GM21825 (cell line): ENCODE results near the gene METAP1.
"Not testable (repeated sequence)": the region's sequence is repeated elsewhere in the genome, so short reads cannot be mapped to it uniquely, and the experiment has no call there.

Experiments used
- ATAC-seq: cut with Tn5 transposase; IDR thresholded peaks from one replicate; pipeline ENCODE4 v1.9.1; 2021; ENCODE audit warnings: mild to moderate bottlenecking, moderate library complexity; ENCODE audit not compliant: unreplicated experiment

Gene METAP1

GRCh38 chr4:98995183-98996055 is at the start of gene METAP1:
TSS of gene METAP1 (plus strand) at chr4:98995721. CDS start at chr4:98995754, 33 bp downstream.
- ATAC-seq = peak; percentile 95

- ATAC-seq = no peak
Measured at GRCh38 chr4:98946359-98946758, 49.2 kb upstream of the METAP1 start.

- ATAC-seq = no peak
Measured at GRCh38 chr4:98950925-98951324, 44.6 kb upstream of the METAP1 start.

GRCh38 chr4:98951710-98952109 is 43.8 kb upstream of the METAP1 start:
- ATAC-seq = no peak

GRCh38 chr4:98955229-98955628 is 40.3 kb upstream of the METAP1 start:
- ATAC-seq = no peak

- ATAC-seq = no peak
Measured at GRCh38 chr4:98958065-98958464, 37.5 kb upstream of the METAP1 start.

- no peak for ATAC-seq
Measured at GRCh38 chr4:98959411-98959810, 36.1 kb upstream of the METAP1 start.

GRCh38 chr4:98961770-98962169 is 33.8 kb upstream of the METAP1 start:
- ATAC-seq = no peak

GRCh38 chr4:98963538-98964433 is 31.7 kb upstream of the METAP1 start:
- no peak for ATAC-seq

- no peak for ATAC-seq
Measured at GRCh38 chr4:98966926-98967325, 28.6 kb upstream of the METAP1 start.

GRCh38 chr4:98967786-98968329 is 27.7 kb upstream of the METAP1 start:
- no peak for ATAC-seq

GRCh38 chr4:98969878-98970785 is 25.4 kb upstream of the METAP1 start:
- no peak for ATAC-seq

- no peak for ATAC-seq
Measured at GRCh38 chr4:98976716-98977115, 18.8 kb upstream of the METAP1 start.

- no peak for ATAC-seq
Measured at GRCh38 chr4:98977557-98977956, 18.0 kb upstream of the METAP1 start.

- no peak for ATAC-seq
Measured at GRCh38 chr4:98987720-98988119, 7.8 kb upstream of the METAP1 start.

GRCh38 chr4:98992835-98993234 is 2.7 kb upstream of the METAP1 start:
- ATAC-seq = not testable (repeated sequence)

GRCh38 chr4:98993419-98994071 is 2.0 kb upstream of the METAP1 start:
- ATAC-seq = no peak

- ATAC-seq = no peak
Measured at GRCh38 chr4:98994474-98995182, 893 bp upstream of the METAP1 start.

GRCh38 chr4:98996056-98996764 is 689 bp downstream of the METAP1 start:
- ATAC-seq = peak; percentile 28
